MM.1S (cell line): Measurements from ENCODE around the gene IQCK.

Experiments
- EZH2phosphoT487 ChIP-seq: fragments of 300-600 bp; sonication (generic); IDR thresholded peaks from 2 replicates; pipeline ENCODE4 v1.6.1; 2018; ENCODE audit warnings: antibody characterized with exemption, low read length
- TF ChIP-seq, protein P1 (sequence below): fragments of 300-600 bp; sonication (generic); IDR thresholded peaks from 2 replicates; pipeline ENCODE4 v1.5.1; 2016; ENCODE audit warnings: antibody characterized with exemption, low read length, mixed read lengths

DNA sequence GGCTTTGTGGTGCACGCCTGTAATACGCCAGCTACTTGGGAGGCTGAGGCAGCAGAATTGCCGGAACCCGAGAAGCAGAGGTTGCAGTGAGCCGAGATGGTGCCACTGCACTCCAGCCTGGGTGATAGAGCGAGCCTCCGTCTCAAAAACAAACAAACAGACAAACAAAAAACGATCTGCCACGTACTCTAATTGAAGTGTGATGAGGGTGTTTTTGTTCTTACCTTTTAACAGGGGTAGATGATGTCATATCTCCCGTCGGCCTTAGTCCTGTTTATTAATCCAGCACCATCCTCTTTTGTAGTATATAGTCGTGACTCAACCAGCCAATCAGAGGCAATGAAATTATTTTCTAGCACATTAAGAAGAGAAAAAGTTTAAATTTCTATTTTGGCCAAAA, 58.5 kb downstream of the IQCK start:
- TF ChIP-seq, protein P1, sequence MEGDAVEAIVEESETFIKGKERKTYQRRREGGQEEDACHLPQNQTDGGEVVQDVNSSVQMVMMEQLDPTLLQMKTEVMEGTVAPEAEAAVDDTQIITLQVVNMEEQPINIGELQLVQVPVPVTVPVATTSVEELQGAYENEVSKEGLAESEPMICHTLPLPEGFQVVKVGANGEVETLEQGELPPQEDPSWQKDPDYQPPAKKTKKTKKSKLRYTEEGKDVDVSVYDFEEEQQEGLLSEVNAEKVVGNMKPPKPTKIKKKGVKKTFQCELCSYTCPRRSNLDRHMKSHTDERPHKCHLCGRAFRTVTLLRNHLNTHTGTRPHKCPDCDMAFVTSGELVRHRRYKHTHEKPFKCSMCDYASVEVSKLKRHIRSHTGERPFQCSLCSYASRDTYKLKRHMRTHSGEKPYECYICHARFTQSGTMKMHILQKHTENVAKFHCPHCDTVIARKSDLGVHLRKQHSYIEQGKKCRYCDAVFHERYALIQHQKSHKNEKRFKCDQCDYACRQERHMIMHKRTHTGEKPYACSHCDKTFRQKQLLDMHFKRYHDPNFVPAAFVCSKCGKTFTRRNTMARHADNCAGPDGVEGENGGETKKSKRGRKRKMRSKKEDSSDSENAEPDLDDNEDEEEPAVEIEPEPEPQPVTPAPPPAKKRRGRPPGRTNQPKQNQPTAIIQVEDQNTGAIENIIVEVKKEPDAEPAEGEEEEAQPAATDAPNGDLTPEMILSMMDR: no peak
- TF ChIP-seq EZH2phosphoT487: no peak
